Suppressor macrophage treated with lipopolysaccharide for 4 hours (primary cell): ENCODE data around the gene RHBDD2.
"Not testable (repeated sequence)": the region's sequence is repeated elsewhere in the genome, so short reads cannot be mapped to it uniquely, and the experiment has no call there.

Source experiments
- DNase-seq: peaks from one replicate; pipeline ENCODE4 v3.0.0-alpha.2; 2020

Gene RHBDD2

DNA sequence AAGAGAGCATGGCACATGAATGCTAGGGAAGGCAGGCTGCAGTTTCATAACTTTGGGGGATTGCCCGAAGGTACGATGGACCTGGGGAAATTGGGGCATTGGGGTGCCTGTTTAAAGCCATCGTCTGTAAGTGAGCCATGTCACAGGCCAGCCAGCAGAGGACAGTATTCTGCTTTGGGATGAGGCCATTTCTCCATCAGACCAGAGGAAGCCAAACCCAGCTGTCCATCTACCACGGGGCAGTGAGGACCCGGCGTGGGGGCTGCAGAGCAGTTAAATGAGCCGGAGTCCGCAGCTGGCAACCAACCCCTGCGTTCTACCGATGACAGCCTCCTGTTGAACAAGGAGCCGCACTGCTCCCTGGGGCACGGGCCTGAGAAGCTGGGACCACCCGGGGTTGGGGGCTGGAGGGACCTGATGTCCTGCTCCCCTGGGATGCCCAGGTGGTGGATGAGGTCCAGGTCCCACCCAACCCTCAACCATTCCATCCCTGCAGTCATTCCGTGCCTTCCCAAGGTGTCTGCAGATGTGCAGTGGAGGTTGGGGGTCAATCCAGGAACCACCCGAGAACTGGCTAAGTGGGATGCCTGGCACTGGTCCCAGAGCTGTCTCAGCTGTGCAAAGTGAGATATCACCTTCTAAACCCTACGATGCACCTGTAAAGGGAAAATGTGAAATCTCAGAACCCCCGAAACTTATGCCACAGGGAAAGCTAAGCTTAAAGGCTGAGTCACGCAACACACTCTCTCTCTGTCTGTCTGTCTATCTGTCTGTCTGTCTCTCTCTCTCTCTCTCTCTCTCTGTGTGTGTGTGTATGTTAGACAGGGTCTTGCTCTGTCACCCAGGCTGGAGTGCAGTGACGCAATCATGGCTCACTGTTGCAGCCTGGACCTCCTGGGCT lies 12.1 kb upstream of the RHBDD2 start:
- peak; percentile 71 for DNase-seq

DNA sequence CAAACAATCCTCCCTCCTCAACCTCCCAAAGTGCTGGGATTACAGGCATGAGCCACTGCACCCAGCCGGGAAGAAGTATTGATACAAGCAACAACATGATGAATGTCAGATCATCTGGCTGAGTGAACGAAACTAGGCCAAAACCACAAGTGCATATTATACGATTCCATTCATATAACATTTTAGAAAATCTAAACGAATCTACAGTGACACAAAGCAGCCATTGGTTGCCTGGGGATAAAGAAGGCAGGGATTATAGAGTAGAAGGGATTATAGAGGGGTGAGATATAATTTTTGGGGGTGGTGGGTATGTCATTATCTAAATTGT lies 11.5 kb upstream of the RHBDD2 start:
- no peak for DNase-seq

- DNase-seq = no peak
These were observed 10.7 kb upstream of the RHBDD2 start for GRCh38 chr7:75868153-75868552.

GRCh38 chr7:75869776-75870379 lies 9.0 kb upstream of the RHBDD2 start:
- DNase-seq = no peak

DNA sequence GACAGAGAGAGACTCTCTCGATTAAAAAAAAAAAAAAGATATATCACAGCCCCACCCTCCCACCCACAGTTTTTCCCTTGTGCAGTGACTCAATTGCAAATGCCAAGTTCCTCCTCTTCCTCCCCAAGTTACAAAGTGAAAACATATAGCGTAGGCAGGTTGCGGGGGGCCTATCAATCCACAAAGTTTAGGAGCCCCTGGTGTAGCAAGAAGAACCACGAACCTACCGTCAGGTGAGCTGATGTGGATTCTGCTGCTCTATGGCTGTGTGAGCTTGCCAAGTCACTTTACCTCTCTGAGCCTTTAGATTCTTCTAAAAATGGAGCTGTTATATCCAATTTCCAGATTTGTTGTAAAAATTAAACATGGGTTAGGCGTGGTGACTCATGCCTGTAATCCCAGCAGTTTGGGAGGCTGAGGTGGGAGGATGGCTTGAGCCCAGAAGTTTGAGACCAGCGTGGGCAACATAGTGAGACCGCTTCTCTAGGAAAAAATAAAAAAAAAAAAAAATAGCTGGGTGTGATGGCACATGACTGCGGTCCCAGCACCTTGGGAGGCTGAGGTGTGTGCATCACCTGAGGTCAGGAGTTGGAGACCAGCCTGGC lies 8.2 kb upstream of the RHBDD2 start:
- DNase-seq = peak; percentile 44

DNA sequence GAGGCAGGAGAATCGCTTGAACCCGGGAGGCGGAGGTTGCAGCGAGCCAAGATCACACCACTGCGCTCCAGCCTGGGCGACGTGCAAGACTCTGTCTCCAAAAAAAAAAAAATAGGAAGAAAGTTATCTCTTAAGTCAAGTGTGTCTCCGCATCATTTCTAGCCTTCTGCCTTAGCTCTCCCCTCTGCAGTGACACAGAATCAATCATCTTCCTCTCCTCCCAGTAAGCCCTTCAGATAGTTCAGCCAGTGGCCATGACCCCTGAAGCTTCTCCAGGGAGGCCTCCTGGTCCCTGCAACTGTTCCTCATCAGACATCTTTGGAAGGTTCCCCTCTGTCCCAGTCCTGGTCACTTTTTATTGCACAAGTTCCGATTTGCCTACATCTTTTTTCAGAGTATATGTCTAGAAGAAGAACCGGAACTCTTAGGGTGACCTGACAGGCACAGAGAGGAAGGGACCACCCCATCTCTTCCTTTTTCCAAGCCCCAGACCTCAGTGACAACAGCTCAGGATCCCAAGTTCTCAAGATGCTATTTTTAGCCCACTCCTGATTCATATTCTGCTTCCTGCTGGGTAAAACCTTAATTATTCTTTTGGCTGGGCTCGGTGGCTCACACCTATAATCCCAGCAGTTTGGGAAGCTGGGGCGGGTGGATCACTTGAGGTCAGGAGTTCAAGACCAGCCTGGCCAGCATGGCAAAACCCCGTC lies 6.6 kb upstream of the RHBDD2 start:
- peak; percentile 64 for DNase-seq

- DNase-seq = not testable (repeated sequence)
These were observed 4.7 kb upstream of the RHBDD2 start for GRCh38 chr7:75874180-75874579.

GRCh38 chr7:75875113-75876080 lies 3.4 kb upstream of the RHBDD2 start:
- no peak for DNase-seq

GRCh38 chr7:75876126-75876881 lies 2.5 kb upstream of the RHBDD2 start:
- peak; percentile 89 for DNase-seq

DNA sequence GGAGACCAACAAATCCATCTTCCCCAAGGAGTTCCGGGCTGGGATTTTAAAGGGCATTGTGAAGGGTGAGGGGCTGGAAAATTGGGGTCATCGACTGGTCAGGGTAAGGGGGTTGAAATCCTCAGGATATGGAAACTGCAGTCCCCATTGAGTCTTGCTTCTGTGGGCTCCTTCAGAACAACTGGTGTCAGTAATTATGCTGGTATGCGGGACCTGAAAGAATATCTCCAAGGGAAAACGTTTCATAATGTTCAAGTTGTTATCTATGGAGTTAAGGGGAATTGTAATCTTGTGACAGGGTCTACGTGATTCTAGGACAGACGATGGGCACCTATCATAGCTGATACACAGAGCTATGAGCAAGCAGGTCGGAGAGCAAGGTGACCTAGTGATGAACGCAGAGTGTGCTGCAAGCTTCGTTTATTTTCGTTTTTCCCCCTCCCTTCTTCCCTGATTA lies 494 bp upstream of the RHBDD2 start:
- DNase-seq = no peak

DNA sequence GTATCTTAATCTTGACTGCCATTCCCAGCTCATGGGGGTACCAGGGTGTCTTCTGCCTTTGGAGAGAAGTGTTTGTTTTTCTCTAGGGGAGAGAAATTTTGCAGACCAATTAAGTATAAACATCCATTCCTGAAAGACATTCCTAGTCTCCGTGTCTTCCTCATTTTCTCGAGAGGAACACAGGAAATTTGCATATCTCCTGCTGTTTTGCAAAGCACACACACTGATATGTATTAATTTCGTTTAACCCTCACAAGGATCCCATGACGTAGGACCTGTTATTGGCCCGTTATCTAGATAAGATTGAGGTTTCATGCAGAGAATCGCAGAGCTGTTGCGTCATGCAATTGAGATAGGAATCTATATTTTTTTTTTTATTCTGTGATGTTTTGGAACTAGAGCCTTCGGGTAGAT lies 944 bp downstream of the RHBDD2 start:
- DNase-seq = no peak

GRCh38 chr7:75880242-75880641 lies 1.4 kb downstream of the RHBDD2 start:
- no peak for DNase-seq

- no peak for DNase-seq
These were observed 2.7 kb downstream of the RHBDD2 start for GRCh38 chr7:75881436-75882095.

- DNase-seq = not testable (repeated sequence)
These were observed 4.5 kb downstream of the RHBDD2 start for GRCh38 chr7:75883265-75883824.

- no peak for DNase-seq
These were observed 5.6 kb downstream of the RHBDD2 start for GRCh38 chr7:75884476-75884875.

DNA sequence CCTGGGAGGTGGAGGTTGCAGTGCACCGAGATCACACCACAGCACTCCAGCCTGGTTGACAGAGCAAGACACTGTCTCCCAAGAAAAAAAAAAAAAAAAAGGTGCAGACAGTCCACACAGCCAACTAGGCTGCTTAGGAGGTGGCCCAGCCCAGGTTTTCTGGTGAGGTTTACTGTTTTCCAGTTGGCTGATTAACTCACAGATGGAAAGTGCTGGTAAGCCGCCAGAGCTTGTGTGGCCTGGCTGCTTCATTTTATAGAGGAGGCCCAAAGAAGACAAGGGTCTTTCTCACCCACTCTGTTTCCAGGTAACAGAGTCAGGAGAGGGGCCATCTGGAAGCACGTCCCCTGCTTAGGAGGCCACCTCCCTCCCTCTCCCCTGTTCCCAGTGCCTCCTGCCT lies 6.2 kb downstream of the RHBDD2 start:
- DNase-seq = no peak

GRCh38 chr7:75887669-75888369 lies 9.0 kb downstream of the RHBDD2 start:
- DNase-seq = no peak

- DNase-seq = no peak
These were observed 9.8 kb downstream of the RHBDD2 start for GRCh38 chr7:75888464-75889222.

DNA sequence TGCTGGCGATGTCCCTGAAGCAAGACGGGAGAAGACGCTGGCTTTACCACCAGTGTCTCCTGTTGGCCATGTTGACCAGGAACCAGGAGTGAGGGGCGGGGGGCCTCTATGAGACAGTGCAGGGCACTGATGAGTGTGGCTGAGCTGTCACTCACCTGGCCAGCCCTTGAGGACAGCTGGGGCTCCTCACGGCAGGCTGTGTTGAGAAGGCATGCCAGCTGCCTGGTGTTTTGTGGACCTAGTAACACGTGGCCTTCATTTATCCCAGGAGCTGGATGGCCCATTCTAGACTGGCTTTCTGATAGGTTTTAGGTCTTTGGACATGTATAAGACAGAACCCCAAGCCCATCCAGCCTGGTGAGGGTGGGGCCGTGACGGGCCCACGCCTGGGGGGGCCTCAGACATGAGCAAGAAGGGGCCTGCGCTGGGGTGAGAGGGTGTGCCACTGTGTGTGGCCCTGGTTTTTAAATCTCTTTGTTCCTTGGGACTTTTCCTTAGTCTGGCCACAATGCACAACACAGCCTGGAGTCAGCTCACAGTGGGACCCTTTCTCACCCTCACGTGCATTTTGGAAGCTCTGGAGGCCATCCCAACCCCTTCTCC lies 10.5 kb downstream of the RHBDD2 start:
- no peak for DNase-seq
